GM12878 (cell line): ENCODE data around the gene C6orf62. TPM values are rescaled to one million over a fixed set of nuclear protein-coding genes. Genes with fewer than 3 reads are reported as not detected.

Source experiments
- polyA plus RNA-seq, 11 experiments: library from polyadenylated mRNA; depleted of rRNA in 4 of 11; unstranded in 6 of 11; stranded (reverse) in 5 of 11; fragments of >200 nt; fragmentation: Nextera tagmentation in 4 of 11; fragmentation: Illumina TruSeq in 1 of 11; extraction: Ambion mirVana in 4 of 11; extraction: Trizol in 1 of 11; gene quantifications; 1 replicate in 1 of 11; 2 replicates in 10 of 11; pipeline versions ENCODE4 v1.2.1 to v1.2.3, GENCODE V29; 2011 to 2016; ENCODE audit warnings: inconsistent platforms in 2 of 11, missing spikeins in 2 of 11, low read depth in 1 of 11
- total RNA-seq, 4 experiments: library from RNA; depleted of rRNA in 3 of 4; stranded (reverse); fragments of >200 nt in 3 of 4; fragmentation: Illumina TruSeq in 1 of 4; extraction: Trizol in 1 of 4; gene quantifications; 2 replicates each; pipeline versions ENCODE4 v1.2.1 to v1.2.3, GENCODE V29; 2013 to 2021

C6orf62 gene
- total and polyA plus RNA-seq, 10 of the 15 experiments (the other 5 are each of a cell fraction or from before 2014, with no cell fraction given): 55.6 to 565 (median 126) TPM

Other genes starting within 250 kb of the C6orf62 start
Only the 7 nearest of the 8 such genes appear.
- 10.2 and 10.6 TPM in 2 replicates for gene ALDH5A1, start 224.2 kb downstream of the C6orf62 start, total RNA-seq (2014; rRNA removed)
- 6.5 and 8.5 TPM in 2 replicates for gene ALDH5A1, start 224.2 kb downstream of the C6orf62 start, total RNA-seq (2014; rRNA removed; fragmentation: Illumina TruSeq; extraction: Trizol)
- 13.8 and 15.3 TPM in 2 replicates for gene ALDH5A1, start 224.2 kb downstream of the C6orf62 start, total RNA-seq (2021)
- gene ALDH5A1, start 224.2 kb downstream of the C6orf62 start, polyA plus RNA-seq (2011; rRNA removed): 6.2 and 7.7 TPM in 2 replicates
- gene ALDH5A1, start 224.2 kb downstream of the C6orf62 start, polyA plus RNA-seq (2014; fragmentation: Illumina TruSeq; extraction: Trizol): 12.5 and 13.5 TPM in 2 replicates
- gene ALDH5A1, start 224.2 kb downstream of the C6orf62 start, polyA plus RNA-seq (2014; fragmentation: Nextera tagmentation; extraction: Ambion mirVana): 1 to 10 TPM; 2.6 to 6.9 TPM
- 10.6 and 11.0 TPM in 2 replicates for gene ALDH5A1, start 224.2 kb downstream of the C6orf62 start, polyA plus RNA-seq (2014; rRNA removed)
- gene ALDH5A1, start 224.2 kb downstream of the C6orf62 start, polyA plus RNA-seq (2016; fragmentation: Nextera tagmentation; extraction: Ambion mirVana): 10 to 100 TPM in 1 of 2 experiments, 1 to 10 TPM in 1; 8.2 to 11.9 TPM
- gene KIAA0319, start 73.0 kb downstream of the C6orf62 start, total RNA-seq (2014; rRNA removed): 0.05 TPM in 1 of 2 replicates, not detected in the other
- gene KIAA0319, start 73.0 kb downstream of the C6orf62 start, total RNA-seq (2014; rRNA removed; fragmentation: Illumina TruSeq; extraction: Trizol): 0.04 TPM in 1 of 2 replicates, not detected in the other
- 0.03 and 0.05 TPM in 2 replicates for gene KIAA0319, start 73.0 kb downstream of the C6orf62 start, total RNA-seq (2021)
- gene KIAA0319, start 73.0 kb downstream of the C6orf62 start, polyA plus RNA-seq (2011; rRNA removed): 0.01 TPM in 1 of 2 replicates, not detected in the other
- gene KIAA0319, start 73.0 kb downstream of the C6orf62 start, polyA plus RNA-seq (2014; fragmentation: Illumina TruSeq; extraction: Trizol): 0.06 and 0.09 TPM in 2 replicates
- gene KIAA0319, start 73.0 kb downstream of the C6orf62 start, polyA plus RNA-seq (2014; fragmentation: Nextera tagmentation; extraction: Ambion mirVana): under 1 TPM in 1 of 2 experiments, not detected in 1; 0.02 TPM
- 0.03 and 0.08 TPM in 2 replicates for gene KIAA0319, start 73.0 kb downstream of the C6orf62 start, polyA plus RNA-seq (2014; rRNA removed)
- under 1 TPM; 0.05 to 0.09 TPM for gene KIAA0319, start 73.0 kb downstream of the C6orf62 start, polyA plus RNA-seq (2016; fragmentation: Nextera tagmentation; extraction: Ambion mirVana)
- 32.1 and 35.1 TPM in 2 replicates for gene TDP2, start 52.3 kb downstream of the C6orf62 start, total RNA-seq (2014; rRNA removed)
- 30.4 and 32.9 TPM in 2 replicates for gene TDP2, start 52.3 kb downstream of the C6orf62 start, total RNA-seq (2014; rRNA removed; fragmentation: Illumina TruSeq; extraction: Trizol)
- gene TDP2, start 52.3 kb downstream of the C6orf62 start, total RNA-seq (2021): 35.8 and 38.1 TPM in 2 replicates
- 48.7 and 71.6 TPM in 2 replicates for gene TDP2, start 52.3 kb downstream of the C6orf62 start, polyA plus RNA-seq (2011; rRNA removed)
- 52.5 and 59.2 TPM in 2 replicates for gene TDP2, start 52.3 kb downstream of the C6orf62 start, polyA plus RNA-seq (2014; fragmentation: Illumina TruSeq; extraction: Trizol)
- gene TDP2, start 52.3 kb downstream of the C6orf62 start, polyA plus RNA-seq (2014; fragmentation: Nextera tagmentation; extraction: Ambion mirVana): 10 to 100 TPM; 24.4 to 29.8 TPM
- gene TDP2, start 52.3 kb downstream of the C6orf62 start, polyA plus RNA-seq (2014; rRNA removed): 35.3 and 39.6 TPM in 2 replicates
- gene TDP2, start 52.3 kb downstream of the C6orf62 start, polyA plus RNA-seq (2016; fragmentation: Nextera tagmentation; extraction: Ambion mirVana): 10 to 100 TPM; 50.5 to 53.3 TPM
- 6.0 and 7.5 TPM in 2 replicates for gene ACOT13, start 52.1 kb downstream of the C6orf62 start, total RNA-seq (2014; rRNA removed)
- gene ACOT13, start 52.1 kb downstream of the C6orf62 start, total RNA-seq (2014; rRNA removed; fragmentation: Illumina TruSeq; extraction: Trizol): 26.6 and 28.2 TPM in 2 replicates
- gene ACOT13, start 52.1 kb downstream of the C6orf62 start, total RNA-seq (2021): 28.6 and 33.8 TPM in 2 replicates
- gene ACOT13, start 52.1 kb downstream of the C6orf62 start, polyA plus RNA-seq (2011; rRNA removed): 31.4 and 48.4 TPM in 2 replicates
- gene ACOT13, start 52.1 kb downstream of the C6orf62 start, polyA plus RNA-seq (2014; fragmentation: Illumina TruSeq; extraction: Trizol): 41.9 and 46.5 TPM in 2 replicates
- gene ACOT13, start 52.1 kb downstream of the C6orf62 start, polyA plus RNA-seq (2014; fragmentation: Nextera tagmentation; extraction: Ambion mirVana): 10 to 100 TPM; 54.8 to 60.6 TPM
- 19.6 and 26.8 TPM in 2 replicates for gene ACOT13, start 52.1 kb downstream of the C6orf62 start, polyA plus RNA-seq (2014; rRNA removed)
- 10 to 100 TPM; 55.7 to 57.1 TPM for gene ACOT13, start 52.1 kb downstream of the C6orf62 start, polyA plus RNA-seq (2016; fragmentation: Nextera tagmentation; extraction: Ambion mirVana)
- gene GMNN, start 55.8 kb upstream of the C6orf62 start, total RNA-seq (2014; rRNA removed): 53.0 and 57.5 TPM in 2 replicates
- gene GMNN, start 55.8 kb upstream of the C6orf62 start, total RNA-seq (2014; rRNA removed; fragmentation: Illumina TruSeq; extraction: Trizol): 77.9 and 80.3 TPM in 2 replicates
- 50.0 and 51.9 TPM in 2 replicates for gene GMNN, start 55.8 kb upstream of the C6orf62 start, total RNA-seq (2021)
- gene GMNN, start 55.8 kb upstream of the C6orf62 start, polyA plus RNA-seq (2011; rRNA removed): 125 and 181 TPM in 2 replicates
- 84.5 and 107 TPM in 2 replicates for gene GMNN, start 55.8 kb upstream of the C6orf62 start, polyA plus RNA-seq (2014; fragmentation: Illumina TruSeq; extraction: Trizol)
- gene GMNN, start 55.8 kb upstream of the C6orf62 start, polyA plus RNA-seq (2014; fragmentation: Nextera tagmentation; extraction: Ambion mirVana): 100 to 1,000 TPM; 146 to 153 TPM
- gene GMNN, start 55.8 kb upstream of the C6orf62 start, polyA plus RNA-seq (2014; rRNA removed): 51.3 and 70.6 TPM in 2 replicates
- 100 to 1,000 TPM; 140 to 141 TPM for gene GMNN, start 55.8 kb upstream of the C6orf62 start, polyA plus RNA-seq (2016; fragmentation: Nextera tagmentation; extraction: Ambion mirVana)
- gene ARMH2, start 79.8 kb upstream of the C6orf62 start, total RNA-seq (2014; rRNA removed): not detected in 2 replicates
- not detected in 2 replicates for gene ARMH2, start 79.8 kb upstream of the C6orf62 start, total RNA-seq (2014; rRNA removed; fragmentation: Illumina TruSeq; extraction: Trizol)
- 0.35 TPM in 1 of 2 replicates, not detected in the other for gene ARMH2, start 79.8 kb upstream of the C6orf62 start, total RNA-seq (2021)
- not detected in 2 replicates for gene ARMH2, start 79.8 kb upstream of the C6orf62 start, polyA plus RNA-seq (2011; rRNA removed)
- not detected in 2 replicates for gene ARMH2, start 79.8 kb upstream of the C6orf62 start, polyA plus RNA-seq (2014; fragmentation: Illumina TruSeq; extraction: Trizol)
- under 1 TPM in 1 of 2 experiments, not detected in 1; 0.18 TPM for gene ARMH2, start 79.8 kb upstream of the C6orf62 start, polyA plus RNA-seq (2014; fragmentation: Nextera tagmentation; extraction: Ambion mirVana)
- gene ARMH2, start 79.8 kb upstream of the C6orf62 start, polyA plus RNA-seq (2014; rRNA removed): 0.46 TPM in 1 of 2 replicates, not detected in the other
- gene ARMH2, start 79.8 kb upstream of the C6orf62 start, polyA plus RNA-seq (2016; fragmentation: Nextera tagmentation; extraction: Ambion mirVana): not detected
- gene RIPOR2, start 216.8 kb upstream of the C6orf62 start, total RNA-seq (2014; rRNA removed): 38.6 and 38.9 TPM in 2 replicates
- 38.7 and 40.5 TPM in 2 replicates for gene RIPOR2, start 216.8 kb upstream of the C6orf62 start, total RNA-seq (2014; rRNA removed; fragmentation: Illumina TruSeq; extraction: Trizol)
- gene RIPOR2, start 216.8 kb upstream of the C6orf62 start, total RNA-seq (2021): 37.9 and 41.1 TPM in 2 replicates
- gene RIPOR2, start 216.8 kb upstream of the C6orf62 start, polyA plus RNA-seq (2011; rRNA removed): 47.4 and 48.2 TPM in 2 replicates
- gene RIPOR2, start 216.8 kb upstream of the C6orf62 start, polyA plus RNA-seq (2014; fragmentation: Illumina TruSeq; extraction: Trizol): 44.9 and 49.9 TPM in 2 replicates
- gene RIPOR2, start 216.8 kb upstream of the C6orf62 start, polyA plus RNA-seq (2014; fragmentation: Nextera tagmentation; extraction: Ambion mirVana): 10 to 100 TPM; 22.2 to 23.6 TPM
- gene RIPOR2, start 216.8 kb upstream of the C6orf62 start, polyA plus RNA-seq (2014; rRNA removed): 28.9 and 30.8 TPM in 2 replicates
- gene RIPOR2, start 216.8 kb upstream of the C6orf62 start, polyA plus RNA-seq (2016; fragmentation: Nextera tagmentation; extraction: Ambion mirVana): 10 to 100 TPM; 25.9 TPM